Panc1 (cell line): ENCODE results near the gene STAB2. TPM values are rescaled to one million over a fixed set of nuclear protein-coding genes. Genes with fewer than 3 reads are reported as not detected.

Experiments used
- ATAC-seq: fragments of 200-7000 bp; cut with Tn5 transposase; 2 replicates; pipeline ENCODE4 v1.9.1; 2020; ENCODE audit warnings: mild to moderate bottlenecking, moderate library complexity
- BruUV-seq: library from RNA; stranded (reverse); fragments of 400-500 nt; replicated peaks from 2 replicates; lab custom pipeline; 2021; lab: Mats Ljungman, UMichigan
- CTCF ChIA-PET: fragments of 300-600 bp; sonication (Branson Sonifier 250); formaldehyde crosslinking; loops from one replicate; lab custom pipeline; 2022; ENCODE audit warnings: antibody characterized with exemption; lab: Charles Lee
- POLR2A ChIA-PET: fragments of 300-600 bp; sonication (Branson Sonifier 250); formaldehyde crosslinking; loops from one replicate; lab custom pipeline; 2022; ENCODE audit warnings: antibody characterized with exemption; lab: Charles Lee
- DNase-seq: peaks from one replicate; pipeline ENCODE4 v3.0.0-alpha.2; 2010; ENCODE audit warnings: low read depth, low spot score
- H3K27ac ChIP-seq: 2 replicates; pipeline ENCODE4 v1.5.1; 2011; ENCODE audit warnings: mild to moderate bottlenecking, low read length, inconsistent platforms
- H3K27me3 ChIP-seq: fragments of 200-500 bp; sonication (Bioruptor generic); 2 replicates; pipeline ENCODE4 v1.6.0; 2014; ENCODE audit warnings: low read length, inconsistent platforms; ENCODE audit not compliant: control insufficient read depth, insufficient read depth
- H3K36me3 ChIP-seq: fragments of 200-500 bp; sonication (Bioruptor generic); 2 replicates; pipeline ENCODE4 v1.5.1; 2014; ENCODE audit warnings: inconsistent platforms, mild to moderate bottlenecking, low read length, moderate library complexity; ENCODE audit not compliant: control insufficient read depth, insufficient read depth
- H3K4me1 ChIP-seq: 2 replicates; pipeline ENCODE4 v1.5.1; 2011; ENCODE audit warnings: inconsistent platforms, mild to moderate bottlenecking, low read length, moderate library complexity; ENCODE audit not compliant: control insufficient read depth, insufficient read depth
- H3K4me3 ChIP-seq, 2 experiments: 2 replicates each; pipeline ENCODE4 v1.5.1; 2011 to 2012; ENCODE audit warnings: low read depth in 2 of 2, low read length in 2 of 2, mild to moderate bottlenecking in 2 of 2, inconsistent platforms in 1 of 2, moderate library complexity in 1 of 2
- H3K9me3 ChIP-seq: fragments of 200-500 bp; sonication (Bioruptor generic); 2 replicates; pipeline ENCODE4 v1.5.1; 2014; ENCODE audit warnings: low read depth, mild to moderate bottlenecking, inconsistent platforms, low read length, moderate library complexity; ENCODE audit not compliant: control insufficient read depth, insufficient read depth
- CTCF ChIP-seq: fragments of 450-650 bp; IDR thresholded peaks from 2 replicates; pipeline ENCODE4 v1.5.1; 2017; ENCODE audit warnings: mild to moderate bottlenecking
- POLR2AphosphoS5 ChIP-seq: IDR thresholded peaks from 2 replicates; pipeline ENCODE4 v1.6.1; 2012; ENCODE audit warnings: mild to moderate bottlenecking, low read depth, low read length, moderate library complexity
- REST ChIP-seq, 2 experiments: IDR thresholded peaks; 2 replicates each; pipeline ENCODE4 v1.6.1; 2011 to 2012; ENCODE audit warnings: low read depth in 2 of 2, control low read depth in 1 of 2, low read length in 1 of 2, mild to moderate bottlenecking in 1 of 2, moderate library complexity in 1 of 2; ENCODE audit not compliant: insufficient read depth in 1 of 2
- SIN3A ChIP-seq: IDR thresholded peaks from 2 replicates; pipeline ENCODE4 v1.6.1; 2012; ENCODE audit warnings: low read depth, mild to moderate bottlenecking, low read length, moderate library complexity, borderline replicate concordance; ENCODE audit not compliant: insufficient read depth
- TCF7L2 ChIP-seq: IDR thresholded peaks from 2 replicates; pipeline ENCODE4 v1.6.1; 2011; ENCODE audit warnings: mild to moderate bottlenecking, low read depth, low read length, inconsistent platforms
- in situ Hi-C: cut with HindIII; loops from 2 replicates; pipeline ENCODE4 v1.10.0; 2016; ENCODE audit warnings: low sequenced_read_pairs, low pct_unique_long_range_greater_than_20kb
- intact Hi-C: fragments of 100-400 bp; cut with micrococcal nuclease; formaldehyde crosslinking; loops from one replicate; pipeline ENCODE4 v1.10.0; 2022; ENCODE audit not compliant: unreplicated experiment
- total RNA-seq: library from RNA; stranded (reverse); gene quantifications from one replicate; pipeline ENCODE4 v1.2.1, GENCODE V29; 2021; ENCODE audit not compliant: unreplicated experiment

The STAB2 gene
- total RNA-seq, 1 experiment from 2014 or later, result not detected

GRCh38 chr12:103807561-103808238, 220.6 kb downstream of the STAB2 start:
- no peak for ATAC-seq
- BruUV-seq, result no TSS peak
- no peak overlapping the region for H3K4me3 ChIP-seq
- DNase-seq, result no peak
- H3K9me3 ChIP-seq, result no peaks in the 10 kb centered on the region
- intact Hi-C loops, result no loop called here
- 0 out of 2 replicates have a peak overlapping the region, but pooled peaks have one; percentile 45 for H3K27ac ChIP-seq
- TF ChIP-seq TCF7L2 (no peak), REST (IDR thresholded peaks at IDR 0.05; ENCODE audit: insufficient read depth in 1 of 2, low read depth in 2 of 2, low read length in 1 of 2) (no peak), CTCF (no peak), POLR2AphosphoS5 (no peak), SIN3A (no peak)
- ChIA-PET POLR2A (no interaction called here), CTCF (no interaction called here)
- H3K36me3 ChIP-seq, result peaks cover 13% of the 10 kb centered on the region
- in situ Hi-C loops, result no loop called here
- no peaks in the 10 kb centered on the region for H3K27me3 ChIP-seq
- peaks cover 33% of the 10 kb centered on the region for H3K4me1 ChIP-seq

- TF ChIP-seq SIN3A (no peak), TCF7L2 (no peak), REST (IDR thresholded peaks at IDR 0.05; ENCODE audit: insufficient read depth in 1 of 2, low read depth in 2 of 2, low read length in 1 of 2) (no peak), POLR2AphosphoS5 (no peak), CTCF (no peak)
- in situ Hi-C loops, result no loop called here
- DNase-seq (no peak), ATAC-seq (no peak)
- ChIA-PET CTCF (no interaction called here), POLR2A (no interaction called here)
- H3K9me3 ChIP-seq, result no peaks in the 10 kb centered on the region
- peaks cover 14% of the 10 kb centered on the region for H3K36me3 ChIP-seq
- H3K27ac ChIP-seq, result no peak overlapping the region
- intact Hi-C loops, result no loop called here
- BruUV-seq, result no TSS peak
- peaks cover 33% of the 10 kb centered on the region for H3K4me1 ChIP-seq
- H3K4me3 ChIP-seq, result no peak overlapping the region
- H3K27me3 ChIP-seq, result no peaks in the 10 kb centered on the region
These were observed 221.3 kb downstream of the STAB2 start for GRCh38 chr12:103808239-103808880.
